ENCODE measurements around the gene CREM.

CREM gene

DNA sequence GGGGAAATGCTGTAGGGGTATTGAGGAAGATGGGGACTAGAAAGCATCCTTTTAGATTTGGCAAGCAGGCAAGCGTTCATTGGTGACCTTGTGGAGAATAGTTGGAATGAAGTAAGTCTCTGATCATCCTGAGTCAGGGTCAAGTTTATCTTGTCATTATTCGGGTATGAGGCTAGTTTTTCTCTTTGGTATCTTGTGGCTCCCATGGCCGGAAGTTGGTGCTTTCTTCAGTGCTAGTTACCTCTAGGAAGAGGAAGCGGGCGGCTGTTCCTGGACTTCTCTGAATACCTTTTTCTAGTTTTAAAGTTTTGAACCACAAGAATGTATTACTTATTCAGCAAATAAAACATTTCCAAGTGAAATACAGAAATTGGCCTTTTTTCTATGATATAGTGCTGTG lies 9.2 kb downstream of the CREM start:
- H3K4me3 ChIP-seq, result no peak overlapping the region
- H3K27ac ChIP-seq, result no peak overlapping the region
- no peaks in the 10 kb centered on the region for H3K27me3 ChIP-seq
- intact Hi-C loops (cut with DNase I; ENCODE audit: low total_unique reads), result no loop called here
- H3K36me3 ChIP-seq, result no peaks in the 10 kb centered on the region
- H3K9me3 ChIP-seq, result no peaks in the 10 kb centered on the region
- DNase-seq, result no peak
- TF ChIP-seq, protein P1, sequence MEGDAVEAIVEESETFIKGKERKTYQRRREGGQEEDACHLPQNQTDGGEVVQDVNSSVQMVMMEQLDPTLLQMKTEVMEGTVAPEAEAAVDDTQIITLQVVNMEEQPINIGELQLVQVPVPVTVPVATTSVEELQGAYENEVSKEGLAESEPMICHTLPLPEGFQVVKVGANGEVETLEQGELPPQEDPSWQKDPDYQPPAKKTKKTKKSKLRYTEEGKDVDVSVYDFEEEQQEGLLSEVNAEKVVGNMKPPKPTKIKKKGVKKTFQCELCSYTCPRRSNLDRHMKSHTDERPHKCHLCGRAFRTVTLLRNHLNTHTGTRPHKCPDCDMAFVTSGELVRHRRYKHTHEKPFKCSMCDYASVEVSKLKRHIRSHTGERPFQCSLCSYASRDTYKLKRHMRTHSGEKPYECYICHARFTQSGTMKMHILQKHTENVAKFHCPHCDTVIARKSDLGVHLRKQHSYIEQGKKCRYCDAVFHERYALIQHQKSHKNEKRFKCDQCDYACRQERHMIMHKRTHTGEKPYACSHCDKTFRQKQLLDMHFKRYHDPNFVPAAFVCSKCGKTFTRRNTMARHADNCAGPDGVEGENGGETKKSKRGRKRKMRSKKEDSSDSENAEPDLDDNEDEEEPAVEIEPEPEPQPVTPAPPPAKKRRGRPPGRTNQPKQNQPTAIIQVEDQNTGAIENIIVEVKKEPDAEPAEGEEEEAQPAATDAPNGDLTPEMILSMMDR (IDR thresholded peaks at IDR 0.05), result no peak
- peaks cover 0 to 11% (median 0%) of the 10 kb centered on the region in 4 donors for H3K4me1 ChIP-seq

DNA sequence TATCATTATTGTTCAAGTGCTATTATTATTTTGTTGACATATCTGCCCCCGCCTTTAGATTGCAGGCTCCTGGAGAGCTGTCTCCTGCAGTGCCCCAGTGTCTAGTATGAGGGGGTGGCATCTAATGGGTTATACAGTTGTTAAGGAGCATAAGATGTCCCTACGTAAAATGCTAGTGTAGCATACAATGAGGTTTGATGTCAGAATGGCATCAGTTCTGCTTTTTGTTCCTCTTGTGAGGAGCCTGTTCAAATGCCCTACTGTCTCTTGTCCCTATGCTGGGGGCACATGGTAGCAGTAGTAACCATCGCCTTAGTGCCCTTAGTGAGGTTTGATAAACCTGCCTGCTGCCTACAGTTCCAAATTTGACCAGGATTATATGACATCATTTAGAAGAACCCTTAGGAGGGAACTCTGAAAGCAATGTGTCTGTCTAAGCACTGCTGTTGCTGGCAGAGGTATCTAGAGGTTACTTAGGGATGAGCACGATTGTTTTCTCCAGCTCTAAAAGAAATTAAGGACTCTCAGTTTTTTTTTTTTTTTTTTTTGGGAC lies 9.7 kb downstream of the CREM start:
- intact Hi-C loops (cut with DNase I; ENCODE audit: low total_unique reads), result no loop called here
- no peak for DNase-seq
- Histone ChIP-seq H3K4me3 (no peak overlapping the region), H3K9me3 (no peaks in the 10 kb centered on the region), H3K27ac (no peak overlapping the region), H3K4me1 (peaks cover 0 to 6% (median 0%) of the 10 kb centered on the region in 4 donors), H3K36me3 (no peaks in the 10 kb centered on the region), H3K27me3 (no peaks in the 10 kb centered on the region)
- TF ChIP-seq, protein P1 (IDR thresholded peaks at IDR 0.05), result no peak

DNA sequence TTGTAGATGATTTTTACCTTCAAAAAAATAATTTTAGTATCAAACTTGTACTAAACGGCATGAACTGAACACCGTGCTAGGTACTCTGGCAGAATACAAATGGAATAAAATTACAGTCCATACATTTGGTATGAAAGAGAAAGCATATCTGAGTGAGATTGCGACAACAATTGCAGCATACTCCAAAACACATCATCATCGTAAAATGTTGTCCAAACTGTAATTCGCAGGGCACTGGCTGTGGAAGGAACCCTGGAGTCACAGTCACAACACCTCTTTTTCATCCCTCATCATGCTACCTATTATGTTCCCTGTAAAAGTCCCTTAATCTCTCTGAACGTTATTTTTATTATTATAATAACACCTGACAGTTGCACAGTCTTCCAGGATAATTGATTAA lies 13.5 kb downstream of the CREM start:
- intact Hi-C loops (cut with DNase I; ENCODE audit: low total_unique reads), result no loop called here
- TF ChIP-seq, protein P1 (IDR thresholded peaks at IDR 0.05), result no peak

DNA sequence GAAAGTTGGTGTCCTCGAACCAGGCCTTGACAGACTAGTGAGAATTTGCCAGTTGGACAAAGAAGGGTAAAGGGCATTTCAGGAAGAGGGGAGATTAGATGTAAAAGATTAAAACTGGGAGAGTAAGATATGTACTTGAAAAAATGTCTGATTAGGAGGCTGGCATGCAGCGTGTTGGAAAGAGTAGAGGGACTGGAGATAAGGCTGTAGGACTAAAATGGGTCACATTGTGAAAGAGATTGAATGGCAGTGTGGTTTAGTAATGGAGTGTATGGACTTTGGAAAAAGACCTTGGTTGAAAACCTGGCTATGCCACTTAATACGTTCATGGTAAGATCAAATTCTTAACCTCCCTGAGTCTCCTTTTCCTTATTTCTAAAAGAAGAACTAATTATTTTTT lies 14.1 kb downstream of the CREM start:
- Histone ChIP-seq H3K27ac (no peak overlapping the region), H3K4me3 (no peak overlapping the region), H3K36me3 (no peaks in the 10 kb centered on the region), H3K9me3 (no peaks in the 10 kb centered on the region), H3K27me3 (no peaks in the 10 kb centered on the region), H3K4me1 (no peaks in the 10 kb centered on the region)
- no peak for DNase-seq
- TF ChIP-seq, protein P1 (IDR thresholded peaks at IDR 0.05), result no peak
- intact Hi-C loops (cut with DNase I; ENCODE audit: low total_unique reads), result no loop called here

More for the DNA sequence above, 13.5 kb downstream of the CREM start:
- no peak overlapping the region for H3K27ac ChIP-seq
- H3K9me3 ChIP-seq, result no peaks in the 10 kb centered on the region
- H3K36me3 ChIP-seq, result no peaks in the 10 kb centered on the region
- H3K27me3 ChIP-seq, result no peaks in the 10 kb centered on the region
- no peaks in the 10 kb centered on the region for H3K4me1 ChIP-seq
- DNase-seq, result no peak
- no peak overlapping the region for H3K4me3 ChIP-seq

DNA sequence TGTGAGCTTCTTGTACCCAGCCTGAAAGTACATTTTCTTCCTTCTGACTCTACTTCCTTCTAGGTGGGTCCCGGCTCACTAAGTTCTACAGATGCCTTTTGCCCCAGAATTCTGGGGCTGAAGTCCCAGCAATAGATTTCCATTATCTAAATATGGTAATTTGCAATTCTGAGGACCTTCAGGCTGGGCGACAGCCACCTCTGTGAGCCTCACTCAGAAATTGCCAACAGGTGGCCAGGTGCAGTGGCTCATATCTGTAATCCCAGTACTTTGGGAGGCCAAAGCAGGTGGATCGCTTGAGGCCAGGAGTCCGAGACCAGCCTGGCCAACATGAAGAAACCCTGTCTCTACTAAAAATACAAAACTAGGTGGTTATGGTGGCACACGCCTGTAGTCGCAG lies 23.7 kb downstream of the CREM start:
- intact Hi-C loops (cut with DNase I; ENCODE audit: low total_unique reads), result no loop called here
- Histone ChIP-seq H3K36me3 (peaks cover 0 to 5% (median 0%) of the 10 kb centered on the region in 3 donors), H3K4me1 (peaks cover 0 to 9% (median 0%) of the 10 kb centered on the region in 4 donors), H3K27ac (no peak overlapping the region), H3K9me3 (no peaks in the 10 kb centered on the region), H3K27me3 (no peaks in the 10 kb centered on the region), H3K4me3 (no peak overlapping the region)
- DNase-seq, result no peak
- TF ChIP-seq, protein P1 (IDR thresholded peaks at IDR 0.05), result no peak

DNA sequence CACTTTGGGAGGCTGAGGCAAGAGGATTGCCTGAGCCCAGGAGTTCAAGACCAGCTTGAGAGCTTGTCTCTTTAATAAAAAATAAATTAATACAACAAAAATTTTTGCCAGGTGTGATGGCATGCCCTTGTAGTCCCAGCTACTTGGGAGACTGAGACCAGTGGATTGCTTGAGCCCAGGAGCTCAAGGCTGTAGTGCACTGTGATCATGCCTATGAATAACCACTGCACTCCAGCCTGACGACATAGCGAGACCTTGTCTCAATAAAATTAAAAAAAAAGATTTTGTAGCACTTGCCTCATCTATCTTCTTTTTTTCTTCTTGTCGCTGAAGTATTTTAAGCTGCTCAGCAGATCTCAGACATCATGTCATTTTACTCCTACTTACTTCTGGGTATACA lies 26.3 kb downstream of the CREM start:
- TF ChIP-seq, protein P1 (IDR thresholded peaks at IDR 0.05), result no peak
- intact Hi-C loops (cut with DNase I; ENCODE audit: low total_unique reads), result no loop called here
- H3K9me3 ChIP-seq, result no peaks in the 10 kb centered on the region
- H3K36me3 ChIP-seq, result peaks cover 0 to 5% (median 0%) of the 10 kb centered on the region in 3 donors
- H3K27me3 ChIP-seq, result no peaks in the 10 kb centered on the region
- DNase-seq, result no peak
- peaks cover 0 to 9% (median 0%) of the 10 kb centered on the region in 4 donors for H3K4me1 ChIP-seq
- no peak overlapping the region for H3K27ac ChIP-seq
- H3K4me3 ChIP-seq, result no peak overlapping the region

Data from tibial artery (tissue), 4 donors.